ENCODE results near the gene MAMDC2. TPM values are rescaled to one million over a fixed set of nuclear protein-coding genes. Genes with fewer than 3 reads are reported as not detected.

The MAMDC2 gene
- total and polyA plus RNA-seq, 2 donors (not counting 1 experiment from before 2014, with no cell fraction given), result 14.4 to 23.0 TPM

DNA sequence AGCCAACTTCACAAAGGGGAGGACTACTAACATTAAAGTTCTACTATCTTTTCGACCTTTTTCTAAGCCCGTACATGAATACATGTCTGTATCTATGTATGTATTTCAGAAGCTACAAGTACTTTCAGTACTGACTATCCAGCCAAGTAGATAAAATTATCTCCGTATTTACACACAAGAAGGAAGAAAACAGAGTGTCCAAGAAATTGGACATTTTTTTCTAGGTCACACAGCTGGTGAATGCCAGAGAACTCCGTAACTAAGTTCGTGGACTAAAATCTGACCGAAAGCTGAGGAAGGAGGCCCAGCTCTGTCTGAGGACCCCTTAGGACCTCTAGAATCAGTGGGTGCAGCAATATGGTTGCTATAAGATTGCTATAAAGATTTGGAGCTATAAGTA is 83.4 kb downstream of the MAMDC2 start:
- Histone ChIP-seq H3K27ac (ENCODE audit: insufficient read depth, low read length) (no peak overlapping the region), H3K9me3 (ENCODE audit: control insufficient read depth, insufficient read depth, low read depth, low read length) (no peaks in the 10 kb centered on the region), H3K4me1 (ENCODE audit: control insufficient read depth, extremely low read depth, insufficient read depth, low read length) (peaks cover 9% of the 10 kb centered on the region), H3K4me2 (ENCODE audit: extremely low read depth, insufficient read depth, low read length) (no peak overlapping the region), H3K9ac (ENCODE audit: insufficient read depth, low read length) (no peak overlapping the region), H2AFZ (ENCODE audit: low read length) (no peak overlapping the region), H3K36me3 (ENCODE audit: control insufficient read depth, insufficient read depth, low read length) (no peaks in the 10 kb centered on the region), H3K79me2 (ENCODE audit: control insufficient read depth, insufficient read depth, low read length) (no peaks in the 10 kb centered on the region), H3K4me3 (replicated peaks in 1 of 4; ENCODE audit: control extremely low read depth in 1 of 4, insufficient read depth in 1 of 4, low read depth in 3 of 4, low read length in 4 of 4) (no peak overlapping the region), H4K20me1 (ENCODE audit: control insufficient read depth, extremely low read depth, insufficient read depth, low read length) (no peaks in the 10 kb centered on the region), H3K27me3 (ENCODE audit: control insufficient read depth, insufficient read depth, low read length) (no peaks in the 10 kb centered on the region)
- TF ChIP-seq CTCF (conservative IDR thresholded peaks at IDR 0.05 in 1 of 2, IDR thresholded peaks at IDR 0.05 in 1 of 2; ENCODE audit: low read depth in 1 of 2, low read length in 2 of 2), result no peak
- TF ChIP-seq EZH2 (IDR thresholded peaks at IDR 0.05; ENCODE audit: low read length, missing control alignments), result no peak
- DNase-seq (ENCODE audit: low read depth in 2 of 2), result no peak

GRCh38 chr9:70127540-70128416 is 84.1 kb downstream of the MAMDC2 start:
- TF ChIP-seq CTCF (conservative IDR thresholded peaks at IDR 0.05 in 1 of 2, IDR thresholded peaks at IDR 0.05 in 1 of 2; ENCODE audit: low read depth in 1 of 2, low read length in 2 of 2) (no peak), EZH2 (IDR thresholded peaks at IDR 0.05; ENCODE audit: low read length, missing control alignments) (no peak)
- Histone ChIP-seq H3K4me3 (replicated peaks in 1 of 4; ENCODE audit: control extremely low read depth in 1 of 4, insufficient read depth in 1 of 4, low read depth in 3 of 4, low read length in 4 of 4) (no peak overlapping the region), H2AFZ (ENCODE audit: low read length) (no peak overlapping the region), H3K4me1 (ENCODE audit: control insufficient read depth, extremely low read depth, insufficient read depth, low read length) (peaks cover 7% of the 10 kb centered on the region), H3K4me2 (ENCODE audit: extremely low read depth, insufficient read depth, low read length) (no peak overlapping the region), H3K27ac (ENCODE audit: insufficient read depth, low read length) (no peak overlapping the region), H3K36me3 (ENCODE audit: control insufficient read depth, insufficient read depth, low read length) (no peaks in the 10 kb centered on the region), H4K20me1 (ENCODE audit: control insufficient read depth, extremely low read depth, insufficient read depth, low read length) (no peaks in the 10 kb centered on the region), H3K9ac (ENCODE audit: insufficient read depth, low read length) (no peak overlapping the region), H3K9me3 (ENCODE audit: control insufficient read depth, insufficient read depth, low read depth, low read length) (no peaks in the 10 kb centered on the region), H3K27me3 (ENCODE audit: control insufficient read depth, insufficient read depth, low read length) (no peaks in the 10 kb centered on the region), H3K79me2 (ENCODE audit: control insufficient read depth, insufficient read depth, low read length) (no peaks in the 10 kb centered on the region)
- no peak for DNase-seq (ENCODE audit: low read depth in 2 of 2)

DNA sequence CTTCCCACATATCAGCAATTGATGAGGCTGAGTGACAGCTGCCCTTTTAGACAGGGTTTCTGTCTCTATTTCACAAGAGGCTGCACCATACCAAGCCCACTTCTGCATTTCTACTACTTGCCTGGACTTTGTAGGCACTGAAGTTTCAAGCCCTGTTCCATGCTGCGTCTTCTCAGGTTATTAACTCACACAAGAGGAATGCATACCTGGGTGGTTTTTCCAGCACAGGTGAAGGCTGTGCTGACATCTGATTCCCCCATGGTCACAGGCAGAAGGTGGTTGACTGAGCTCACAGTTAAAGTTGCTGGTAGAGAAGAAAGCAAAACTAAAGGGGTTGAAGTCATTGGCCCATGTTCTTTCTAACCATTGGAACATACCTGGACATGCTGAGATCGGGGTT is 86.6 kb downstream of the MAMDC2 start:
- H3K79me2 ChIP-seq (ENCODE audit: control insufficient read depth, insufficient read depth, low read length), result no peaks in the 10 kb centered on the region
- no peak overlapping the region for H3K4me3 ChIP-seq (replicated peaks in 1 of 4; ENCODE audit: control extremely low read depth in 1 of 4, insufficient read depth in 1 of 4, low read depth in 3 of 4, low read length in 4 of 4)
- no peak overlapping the region for H3K4me2 ChIP-seq (ENCODE audit: extremely low read depth, insufficient read depth, low read length)
- H3K27ac ChIP-seq (ENCODE audit: insufficient read depth, low read length), result no peak overlapping the region
- no peaks in the 10 kb centered on the region for H4K20me1 ChIP-seq (ENCODE audit: control insufficient read depth, extremely low read depth, insufficient read depth, low read length)
- H3K9me3 ChIP-seq (ENCODE audit: control insufficient read depth, insufficient read depth, low read depth, low read length), result no peaks in the 10 kb centered on the region
- H2AFZ ChIP-seq (ENCODE audit: low read length), result no peak overlapping the region
- no peaks in the 10 kb centered on the region for H3K36me3 ChIP-seq (ENCODE audit: control insufficient read depth, insufficient read depth, low read length)
- H3K27me3 ChIP-seq (ENCODE audit: control insufficient read depth, insufficient read depth, low read length), result no peaks in the 10 kb centered on the region
- H3K9ac ChIP-seq (ENCODE audit: insufficient read depth, low read length), result no peak overlapping the region
- no peak for DNase-seq (ENCODE audit: low read depth in 2 of 2)
- peaks cover 7% of the 10 kb centered on the region for H3K4me1 ChIP-seq (ENCODE audit: control insufficient read depth, extremely low read depth, insufficient read depth, low read length)
- TF ChIP-seq CTCF (conservative IDR thresholded peaks at IDR 0.05 in 1 of 2, IDR thresholded peaks at IDR 0.05 in 1 of 2; ENCODE audit: low read depth in 1 of 2, low read length in 2 of 2) (no peak), EZH2 (IDR thresholded peaks at IDR 0.05; ENCODE audit: low read length, missing control alignments) (no peak)
